AG04449 (cell line): ENCODE data around the gene AXIN1.

Experiments used
- CTCF ChIA-PET: fragments of 350-600 bp; formaldehyde crosslinking; extraction: SDS; loops from one replicate; lab custom pipeline; 2021; ENCODE audit warnings: antibody characterized with exemption; lab: Yijun Ruan, JAX
- POLR2A ChIA-PET: fragments of 400-600, 350-600 bp; formaldehyde crosslinking; extraction: SDS; loops from one replicate; lab custom pipeline; 2020; ENCODE audit warnings: antibody characterized with exemption, inconsistent platforms; lab: Yijun Ruan, JAX
- DNase-seq: peaks from one replicate; pipeline ENCODE4 v3.0.0-alpha.2; 2010; ENCODE audit warnings: low read depth, low spot score
- H3K4me3 ChIP-seq: 2 replicates; pipeline ENCODE4 v1.5.1; 2011; ENCODE audit warnings: low read depth, mild to moderate bottlenecking, control low read depth, low read length
- CTCF ChIP-seq: IDR thresholded peaks from one replicate; pipeline ENCODE4 v1.5.1; 2011; ENCODE audit warnings: mild to moderate bottlenecking, moderate library complexity, low read length, control low read depth, inconsistent platforms; ENCODE audit not compliant: insufficient read depth; ENCODE audit errors: missing control alignments

AXIN1 gene

GRCh38 chr16:287981-288920, 64.3 kb downstream of the AXIN1 start:
- no peak for TF ChIP-seq CTCF
- POLR2A ChIA-PET = no interaction called here
- no peak for DNase-seq
- no peak overlapping the region for H3K4me3 ChIP-seq
- CTCF ChIA-PET = no interaction called here

- ChIA-PET POLR2A (no interaction called here), CTCF (no interaction called here)
- DNase-seq = no peak
- TF ChIP-seq CTCF = no peak
- no peak overlapping the region for H3K4me3 ChIP-seq
Measured at GRCh38 chr16:287298-287811, 65.2 kb downstream of the AXIN1 start.

- TF ChIP-seq CTCF = no peak
- ChIA-PET POLR2A (no interaction called here), CTCF (no interaction called here)
- no peak overlapping the region for H3K4me3 ChIP-seq
- DNase-seq = no peak
Measured at GRCh38 chr16:286491-287297, 65.8 kb downstream of the AXIN1 start.

- no peak for DNase-seq
- POLR2A ChIA-PET = no interaction called here
- H3K4me3 ChIP-seq = no peak overlapping the region
- CTCF ChIA-PET = no interaction called here
- TF ChIP-seq CTCF = no peak
Measured at GRCh38 chr16:285146-286055, 67.1 kb downstream of the AXIN1 start.

- H3K4me3 ChIP-seq = no peak overlapping the region
- CTCF ChIA-PET = no interaction called here
- POLR2A ChIA-PET = no interaction called here
- no peak for DNase-seq
- no peak for TF ChIP-seq CTCF
Measured at GRCh38 chr16:284204-285120, 68.1 kb downstream of the AXIN1 start.
